C4-2B (cell line): Measurements from ENCODE around the gene BMPR1B.

Experiments
- CTCF ChIP-seq: fragments of 450-650 bp; conservative IDR thresholded peaks from 2 replicates; pipeline ENCODE4 v1.5.1; 2017; ENCODE audit warnings: mild to moderate bottlenecking
- ZFX ChIP-seq: fragments of 450-650 bp; IDR thresholded peaks from 2 replicates; pipeline ENCODE4 v1.6.1; 2017

- TF ChIP-seq CTCF = no peak
- no peak for TF ChIP-seq ZFX
Measured at GRCh38 chr4:94936854-94937253, 179.1 kb downstream of the BMPR1B start.
